GM19463 (cell line): ENCODE measurements around the gene PRSS2.
A peak's percentile ranks its signal among the peaks of the same experiment; 100 is the strongest.
"Not testable (repeated sequence)": the region's sequence is repeated elsewhere in the genome, so short reads cannot be mapped to it uniquely, and the experiment has no call there.

Source experiments
- ATAC-seq: cut with Tn5 transposase; IDR thresholded peaks from one replicate; pipeline ENCODE4 v1.9.1; 2021; ENCODE audit warnings: mild to moderate bottlenecking, moderate library complexity; ENCODE audit not compliant: unreplicated experiment

The PRSS2 gene

GRCh38 chr7:142770661-142771352 is at the start of gene PRSS2:
Gene PRSS2, plus strand, starts transcription at chr7:142770970. Its CDS starts 13 bp downstream, at chr7:142770983.
- ATAC-seq = peak; percentile 18

- ATAC-seq = no peak
Observed at GRCh38 chr7:142720986-142721385, 49.8 kb upstream of the PRSS2 start.

DNA sequence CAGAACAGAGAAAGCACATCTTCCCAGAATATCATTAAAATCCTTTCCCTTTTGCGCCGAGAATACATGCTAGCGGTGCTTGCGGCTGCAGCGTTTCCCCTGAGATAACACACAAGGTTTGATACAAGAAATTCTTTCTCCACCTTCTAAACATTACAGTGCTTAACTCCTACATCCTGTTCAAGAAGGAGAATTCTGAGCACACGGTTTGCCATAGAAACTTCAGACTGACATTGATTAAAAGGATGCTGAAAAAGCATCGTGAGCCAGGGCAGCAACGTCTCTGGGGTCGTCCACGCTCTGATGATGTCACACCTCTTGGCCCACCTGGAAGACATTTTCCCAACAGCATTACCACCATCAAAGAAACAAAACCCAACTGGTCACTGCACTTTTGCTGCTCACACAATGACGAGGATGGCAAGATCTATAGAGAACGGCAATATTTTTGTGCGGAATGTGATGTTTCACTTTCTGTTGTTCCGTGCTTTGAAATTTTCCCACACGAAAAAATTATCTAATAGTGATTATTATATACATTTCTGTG is 48.4 kb upstream of the PRSS2 start:
- ATAC-seq = no peak

DNA sequence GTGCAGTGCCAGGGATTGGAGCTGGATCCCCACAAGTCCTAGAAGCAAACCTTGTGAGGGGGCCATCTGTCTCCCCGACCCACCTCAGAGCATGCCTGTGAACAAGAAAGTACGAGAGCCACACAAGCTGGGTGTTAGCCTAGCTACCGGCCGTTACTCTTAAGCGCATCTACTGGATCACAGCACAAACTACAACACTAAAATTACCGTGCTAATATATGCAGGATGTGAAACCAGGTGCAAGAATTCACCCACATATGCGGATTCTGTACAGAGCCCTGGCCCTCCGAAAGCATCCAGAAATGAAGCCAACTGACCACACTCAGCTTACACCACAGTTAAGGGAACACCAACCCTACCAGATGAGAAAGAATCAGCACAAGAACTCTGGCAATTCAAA is 37.5 kb upstream of the PRSS2 start:
- no peak for ATAC-seq

- ATAC-seq = peak; percentile 99
Observed at GRCh38 chr7:142739923-142740492, 30.8 kb upstream of the PRSS2 start.

DNA sequence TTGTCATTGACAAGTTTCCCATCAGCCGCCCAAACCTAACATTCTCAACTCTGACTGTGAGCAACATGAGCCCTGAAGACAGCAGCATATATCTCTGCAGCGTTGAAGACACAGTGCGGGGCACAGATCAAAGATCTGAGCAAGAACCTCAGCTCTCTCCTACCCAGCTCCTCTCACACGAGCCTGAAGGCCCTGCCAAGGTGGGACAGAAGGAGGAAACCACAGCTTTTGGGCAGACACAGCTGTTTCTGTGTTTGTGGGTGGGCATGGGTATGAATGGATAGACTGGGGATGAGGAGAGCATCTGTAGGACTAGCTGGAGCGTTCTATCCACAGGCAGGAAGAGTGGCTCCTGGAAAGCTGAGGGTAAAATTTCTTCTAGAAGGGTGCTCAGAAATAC is 30.0 kb upstream of the PRSS2 start:
- no peak for ATAC-seq

DNA sequence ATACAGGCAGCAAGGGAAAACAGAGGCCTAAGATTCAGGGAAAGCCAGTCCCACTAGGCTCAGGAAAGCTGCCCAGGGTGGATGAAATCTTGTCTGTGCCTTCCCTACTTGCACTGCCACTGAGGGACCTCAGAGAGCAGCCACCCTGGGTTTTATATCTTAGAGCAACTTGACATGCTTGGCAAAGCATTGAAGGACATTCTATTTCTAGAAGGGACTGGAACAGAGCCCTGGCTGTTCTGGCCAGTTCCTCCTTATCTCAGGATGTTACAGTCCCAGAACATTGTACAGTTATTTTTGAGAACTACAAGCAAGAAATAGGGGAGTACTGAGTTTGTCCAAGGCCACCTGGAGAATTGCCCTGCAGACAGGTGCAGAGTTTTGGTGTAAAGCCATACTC is 28.8 kb upstream of the PRSS2 start:
- not testable (repeated sequence) for ATAC-seq

GRCh38 chr7:142745091-142745635 is 25.6 kb upstream of the PRSS2 start:
- ATAC-seq = no peak

DNA sequence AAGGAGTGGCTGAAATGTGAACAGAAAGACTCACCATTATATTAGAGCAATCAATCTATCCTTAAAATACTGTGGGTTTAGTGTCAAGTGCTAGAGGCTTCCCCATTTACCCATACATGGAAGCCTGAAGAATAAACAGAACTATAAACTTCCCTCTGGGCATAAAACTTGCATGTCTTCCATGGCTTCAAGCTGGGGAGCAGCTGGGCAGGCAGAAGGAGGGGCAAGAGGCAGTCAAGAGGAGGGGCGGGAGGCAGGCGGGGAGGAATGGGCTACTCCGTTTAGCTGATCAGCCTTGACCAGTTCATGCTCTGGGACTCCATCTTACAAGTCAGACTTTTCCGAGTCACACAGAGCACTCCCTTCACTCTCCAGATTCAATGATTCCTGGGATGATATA is 25.0 kb upstream of the PRSS2 start:
- no peak for ATAC-seq

GRCh38 chr7:142746264-142746663 is 24.5 kb upstream of the PRSS2 start:
- no peak for ATAC-seq

- not testable (repeated sequence) for ATAC-seq
Observed at GRCh38 chr7:142748410-142748809, 22.4 kb upstream of the PRSS2 start.

DNA sequence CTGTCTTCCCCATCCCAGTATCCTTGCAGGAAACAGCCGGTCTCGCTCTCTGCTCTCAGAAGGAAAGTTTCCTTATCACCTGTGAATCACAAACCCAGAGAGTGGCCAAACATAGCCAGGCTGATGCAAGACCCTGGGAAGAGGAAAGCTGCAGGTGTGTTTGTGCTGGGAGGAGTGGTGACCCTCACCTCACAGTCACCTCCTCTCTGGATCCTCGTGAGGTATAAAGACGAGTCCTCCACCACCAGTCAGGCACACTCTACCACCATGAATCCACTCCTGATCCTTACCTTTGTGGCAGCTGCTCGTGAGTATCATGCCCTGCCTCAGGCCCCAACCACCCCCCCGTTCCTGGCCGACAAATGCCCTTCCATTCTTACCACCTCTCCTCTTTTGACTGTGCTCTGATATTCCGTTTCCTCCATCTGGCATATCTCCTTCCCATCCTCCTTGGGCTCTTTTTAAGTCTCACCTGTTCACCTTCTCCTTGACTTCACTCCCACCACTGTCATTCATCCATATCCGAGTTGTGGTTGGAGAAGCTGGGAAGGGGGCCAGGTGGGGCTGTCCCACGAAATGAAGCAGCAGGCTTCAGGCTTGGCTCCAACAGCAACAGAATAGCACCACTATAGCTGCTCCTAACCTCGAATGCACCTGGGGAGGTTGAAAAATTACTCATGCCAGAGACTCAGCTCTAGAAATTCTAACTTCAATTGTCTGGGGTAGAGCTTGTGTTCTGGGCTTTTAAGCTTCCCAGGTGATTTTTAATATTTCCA is 21.4 kb upstream of the PRSS2 start, which contains the start of gene PRSS1:
Gene PRSS1, plus strand, starts transcription at position 255 of the 776 bp plus-strand sequence. Its CDS starts 13 bp downstream, at position 268.
- no peak for ATAC-seq

DNA sequence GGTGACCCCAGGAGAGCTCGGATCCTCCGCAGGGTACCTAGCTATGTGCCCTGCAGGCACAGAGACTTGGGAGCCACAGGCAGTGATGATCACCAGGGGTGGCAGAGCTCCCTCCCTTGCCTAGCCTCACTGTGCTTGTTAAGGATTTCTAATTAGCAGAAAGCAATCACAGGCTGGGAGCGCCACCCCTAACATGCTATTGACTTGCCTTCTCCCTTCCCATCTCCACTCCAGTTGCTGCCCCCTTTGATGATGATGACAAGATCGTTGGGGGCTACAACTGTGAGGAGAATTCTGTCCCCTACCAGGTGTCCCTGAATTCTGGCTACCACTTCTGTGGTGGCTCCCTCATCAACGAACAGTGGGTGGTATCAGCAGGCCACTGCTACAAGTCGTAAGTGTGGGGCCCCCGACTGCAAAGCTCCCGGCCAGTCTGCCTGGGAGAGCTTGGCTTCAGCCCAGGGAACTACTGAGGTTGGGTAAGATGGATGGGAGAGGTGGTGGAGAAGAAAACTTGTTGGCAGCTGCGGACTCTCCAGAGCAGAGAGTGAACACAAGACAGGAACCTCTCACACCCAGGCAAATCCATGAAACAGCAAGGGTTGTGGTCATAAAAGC is 20.3 kb upstream of the PRSS2 start:
- no peak for ATAC-seq

GRCh38 chr7:142751526-142752175 is 19.1 kb upstream of the PRSS2 start:
- not testable (repeated sequence) for ATAC-seq

DNA sequence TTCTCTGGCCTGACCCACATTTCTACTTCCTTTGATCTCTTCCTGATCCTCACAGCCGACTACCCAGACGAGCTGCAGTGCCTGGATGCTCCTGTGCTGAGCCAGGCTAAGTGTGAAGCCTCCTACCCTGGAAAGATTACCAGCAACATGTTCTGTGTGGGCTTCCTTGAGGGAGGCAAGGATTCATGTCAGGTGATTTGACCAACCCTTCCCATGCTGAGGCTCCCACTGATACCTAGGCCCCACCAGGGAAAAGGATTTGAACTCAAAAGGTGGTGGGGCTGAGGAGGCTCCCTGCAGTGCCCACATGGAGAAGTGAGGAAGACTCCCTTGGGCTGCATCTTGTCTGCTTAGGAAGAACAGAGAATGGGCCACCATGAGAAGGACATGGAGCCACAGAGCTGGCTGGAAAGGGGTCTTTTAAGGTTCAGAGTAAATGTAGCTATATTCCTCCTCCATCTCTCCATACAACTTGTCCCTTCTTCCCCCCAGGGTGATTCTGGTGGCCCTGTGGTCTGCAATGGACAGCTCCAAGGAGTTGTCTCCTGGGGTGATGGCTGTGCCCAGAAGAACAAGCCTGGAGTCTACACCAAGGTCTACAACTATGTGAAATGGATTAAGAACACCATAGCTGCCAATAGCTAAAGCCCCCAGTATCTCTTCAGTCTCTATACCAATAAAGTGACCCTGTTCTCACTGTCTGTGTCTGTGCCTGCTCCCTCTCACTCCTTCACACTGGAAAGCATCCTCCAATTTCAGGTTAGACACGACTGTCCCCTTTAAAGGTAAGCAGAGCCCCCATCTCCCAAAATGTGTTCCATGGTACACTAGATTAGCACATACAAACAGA is 18.2 kb upstream of the PRSS2 start:
- ATAC-seq = no peak

DNA sequence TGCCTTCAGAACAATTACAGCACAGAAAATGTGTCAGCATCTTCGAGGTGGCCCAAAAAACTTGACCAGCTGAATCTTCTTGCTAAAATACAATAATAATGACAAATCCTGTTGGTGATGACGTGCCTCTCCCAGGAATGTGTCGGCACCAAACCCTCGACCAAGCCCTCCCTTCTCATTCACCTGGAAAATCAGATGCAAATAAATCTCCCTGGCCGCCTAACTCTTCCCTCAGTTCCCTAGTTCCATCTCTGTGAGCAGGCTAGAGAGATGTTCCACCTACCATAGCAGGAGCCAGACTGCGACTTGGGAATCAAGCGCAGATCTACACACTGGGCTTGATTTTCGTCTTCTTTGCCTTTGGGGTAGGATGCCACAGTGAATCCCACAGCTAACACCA is 17.4 kb upstream of the PRSS2 start:
- ATAC-seq = no peak

DNA sequence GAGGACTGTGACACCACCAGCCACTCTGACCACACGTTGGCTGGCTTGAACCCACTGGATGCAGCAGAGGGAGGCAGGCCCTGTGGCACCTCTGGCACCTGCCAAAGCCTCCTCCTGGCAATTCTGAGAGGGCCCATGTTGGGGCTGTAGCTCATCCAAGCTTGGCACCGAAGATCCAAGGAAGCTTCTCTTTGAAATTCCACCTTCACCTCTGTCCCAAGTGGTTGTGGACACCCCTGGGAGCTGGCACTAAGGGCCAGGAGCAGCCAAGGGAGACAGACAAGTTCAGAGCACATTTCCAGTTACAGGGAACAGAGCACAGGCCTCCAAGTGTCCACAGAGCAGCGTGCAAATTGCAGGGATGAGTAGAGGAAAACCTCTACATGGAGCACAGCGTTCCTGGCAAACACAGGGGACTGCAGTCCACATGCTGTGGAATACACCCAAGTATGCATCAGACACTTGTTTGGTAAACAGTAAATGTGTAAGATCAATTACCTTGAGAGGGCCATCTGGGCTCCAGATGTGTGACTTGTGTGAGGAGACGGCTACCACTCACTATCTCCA is 16.8 kb upstream of the PRSS2 start:
- ATAC-seq = not testable (repeated sequence)

DNA sequence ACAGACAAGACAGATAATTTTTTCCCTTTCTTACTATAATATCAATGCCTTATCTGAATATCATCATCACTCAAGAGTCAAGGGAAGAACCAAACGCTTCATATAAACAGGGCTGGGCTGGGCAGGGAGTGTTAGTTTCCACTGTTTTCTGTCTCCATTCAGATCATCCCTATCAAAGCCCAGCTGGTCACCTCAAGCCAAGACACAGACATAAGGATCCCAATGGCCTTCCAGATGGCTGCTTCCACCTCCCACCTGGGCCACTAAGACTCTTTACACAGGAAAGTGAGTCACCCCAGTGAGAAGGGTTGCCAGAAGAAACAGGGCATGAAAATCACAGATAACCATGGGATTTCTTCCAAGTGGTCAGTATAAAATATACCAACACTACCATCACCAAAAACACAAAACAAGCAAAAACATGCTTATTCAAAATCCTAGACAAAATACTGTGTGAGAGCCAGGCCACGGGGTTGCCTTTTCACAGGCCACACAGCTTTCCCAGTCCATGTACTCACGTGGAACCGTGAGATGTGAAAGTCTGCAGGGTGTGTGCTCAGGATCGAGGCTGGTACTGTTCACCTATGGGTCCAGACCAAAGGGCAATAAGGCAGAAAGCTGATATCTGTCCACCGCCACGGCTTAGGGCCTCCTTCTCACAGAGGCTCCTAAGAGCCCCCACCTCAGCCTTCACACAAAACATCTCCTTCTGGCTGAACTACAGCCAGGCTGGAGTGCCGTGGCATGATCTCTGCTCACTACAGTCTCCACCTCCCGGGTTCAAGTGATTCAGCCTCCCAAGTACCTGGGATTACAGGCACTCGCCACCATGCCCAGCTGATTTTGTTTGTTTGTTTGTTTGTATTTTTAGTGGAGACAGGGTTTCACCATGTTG is 15.8 kb upstream of the PRSS2 start:
- ATAC-seq = no peak
